DND-41 (cell line): Measurements from ENCODE around the gene MRTFA.
A peak's percentile ranks its signal among the peaks of the same experiment; 100 is the strongest.

Experiments
- ATAC-seq: fragments of 200-7000 bp; cut with Tn5 transposase; 3 replicates; pipeline ENCODE4 v1.9.1; 2021; ENCODE audit warnings: low read depth; ENCODE audit not compliant: insufficient read depth
- DNase-seq: peaks from one replicate; pipeline ENCODE4 v3.0.0-alpha.2; 2020
- H2AFZ ChIP-seq: 2 replicates; pipeline ENCODE4 v1.6.0; 2012; ENCODE audit warnings: low read depth, low read length
- H3K27ac ChIP-seq: 2 replicates; pipeline ENCODE4 v1.5.1; 2012; ENCODE audit warnings: low read length, inconsistent platforms
- H3K27me3 ChIP-seq: fragments of 200-600 bp; sonication (generic); 2 replicates; pipeline ENCODE4 v1.6.0; 2012; ENCODE audit warnings: low read length, mild to moderate bottlenecking, inconsistent platforms; ENCODE audit not compliant: insufficient read depth, poor library complexity
- H3K36me3 ChIP-seq: 2 replicates; pipeline ENCODE4 v1.5.1; 2012; ENCODE audit warnings: low read length, inconsistent platforms; ENCODE audit not compliant: insufficient read depth
- H3K4me1 ChIP-seq: 2 replicates; pipeline ENCODE4 v1.5.1; 2012; ENCODE audit warnings: mild to moderate bottlenecking, low read length; ENCODE audit not compliant: insufficient read depth
- H3K4me2 ChIP-seq: 2 replicates; pipeline ENCODE4 v1.6.0; 2012; ENCODE audit warnings: mild to moderate bottlenecking, moderate library complexity, low read length, inconsistent platforms; ENCODE audit not compliant: insufficient read depth
- H3K4me3 ChIP-seq, 2 experiments: fragments of 200-600 bp in 1 of 2; shearing (Covaris generic) in 1 of 2; 2 replicates each; pipeline ENCODE4 v1.5.1; 2012 to 2016; ENCODE audit warnings: inconsistent platforms in 2 of 2, low read length in 2 of 2, mild to moderate bottlenecking in 2 of 2, low read depth in 1 of 2, moderate library complexity in 1 of 2
- H3K79me2 ChIP-seq: 2 replicates; pipeline ENCODE4 v1.6.0; 2012; ENCODE audit warnings: low read length, inconsistent platforms; ENCODE audit not compliant: insufficient read depth
- H3K9ac ChIP-seq: 2 replicates; pipeline ENCODE4 v1.6.0; 2012; ENCODE audit warnings: low read depth, mild to moderate bottlenecking, inconsistent platforms, low read length, moderate library complexity
- H3K9me3 ChIP-seq: 2 replicates; pipeline ENCODE4 v1.5.1; 2012; ENCODE audit warnings: low read length, moderate library complexity, mild to moderate bottlenecking, inconsistent platforms; ENCODE audit not compliant: insufficient read depth, severe bottlenecking
- H4K20me1 ChIP-seq: 2 replicates; pipeline ENCODE4 v1.6.0; 2012; ENCODE audit warnings: low read length; ENCODE audit not compliant: insufficient read depth
- EZH2 ChIP-seq: IDR thresholded peaks from 3 replicates; pipeline ENCODE4 v1.6.1; 2012; ENCODE audit warnings: borderline replicate concordance, low read depth, mild to moderate bottlenecking, moderate library complexity, low read length, inconsistent platforms; ENCODE audit not compliant: severe bottlenecking
- TF ChIP-seq, protein P1 (sequence below): IDR thresholded peaks from 2 replicates; pipeline ENCODE4 v1.5.1; 2012; ENCODE audit warnings: borderline replicate concordance, low read length, moderate library complexity, mild to moderate bottlenecking; ENCODE audit not compliant: poor library complexity, severe bottlenecking; ENCODE audit errors: extremely low read depth

MRTFA gene

DNA sequence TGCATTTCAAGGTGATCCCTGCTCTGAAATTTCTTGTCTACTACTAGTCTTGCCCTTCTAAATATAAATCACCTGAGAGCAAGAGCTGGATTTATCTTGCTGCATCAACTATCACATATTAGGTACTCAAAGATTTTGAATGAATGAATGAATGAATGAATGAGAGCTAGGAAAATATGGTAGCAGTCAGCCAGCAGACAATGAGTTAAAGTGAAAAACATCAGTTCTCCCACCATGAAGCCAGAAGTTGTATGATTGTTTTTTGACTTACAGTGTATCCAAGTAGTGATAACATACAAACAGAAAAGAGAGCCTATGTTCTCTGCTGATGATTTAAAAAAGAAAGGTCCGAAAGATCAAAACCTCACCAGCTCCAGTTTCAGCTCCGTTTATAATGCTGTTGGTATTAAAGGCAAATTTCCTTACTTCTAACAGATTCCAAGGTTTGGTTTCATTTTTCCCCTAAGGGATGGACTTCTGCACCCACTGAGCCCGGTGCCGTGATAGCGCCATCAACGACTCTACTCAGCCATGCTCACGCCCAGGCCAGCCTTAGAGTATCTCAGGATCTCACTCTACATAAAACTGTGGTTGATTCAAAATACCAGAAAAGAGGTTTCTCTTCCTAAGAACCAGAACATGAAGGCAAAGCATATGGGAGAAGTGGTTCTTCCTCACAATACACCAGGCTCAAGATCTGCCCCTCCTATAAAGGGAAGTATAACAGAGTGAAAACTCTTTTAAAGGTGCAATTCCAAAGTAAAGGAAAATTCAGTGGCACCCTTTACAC is 174.1 kb downstream of the MRTFA start:
- H4K20me1 ChIP-seq = no peaks in the 10 kb centered on the region
- peak overlapping the region; percentile 82 for H3K27ac ChIP-seq
- peak overlapping the region; percentile 74 for H2AFZ ChIP-seq
- H3K36me3 ChIP-seq = peaks cover 16% of the 10 kb centered on the region
- peaks cover 56% of the 10 kb centered on the region for H3K79me2 ChIP-seq
- peak overlapping the region; percentile 50 to 64 for H3K4me3 ChIP-seq
- H3K9ac ChIP-seq = peak overlapping the region; percentile 59
- H3K27me3 ChIP-seq = no peaks in the 10 kb centered on the region
- peaks cover 28% of the 10 kb centered on the region for H3K4me1 ChIP-seq
- TF ChIP-seq, protein P1, sequence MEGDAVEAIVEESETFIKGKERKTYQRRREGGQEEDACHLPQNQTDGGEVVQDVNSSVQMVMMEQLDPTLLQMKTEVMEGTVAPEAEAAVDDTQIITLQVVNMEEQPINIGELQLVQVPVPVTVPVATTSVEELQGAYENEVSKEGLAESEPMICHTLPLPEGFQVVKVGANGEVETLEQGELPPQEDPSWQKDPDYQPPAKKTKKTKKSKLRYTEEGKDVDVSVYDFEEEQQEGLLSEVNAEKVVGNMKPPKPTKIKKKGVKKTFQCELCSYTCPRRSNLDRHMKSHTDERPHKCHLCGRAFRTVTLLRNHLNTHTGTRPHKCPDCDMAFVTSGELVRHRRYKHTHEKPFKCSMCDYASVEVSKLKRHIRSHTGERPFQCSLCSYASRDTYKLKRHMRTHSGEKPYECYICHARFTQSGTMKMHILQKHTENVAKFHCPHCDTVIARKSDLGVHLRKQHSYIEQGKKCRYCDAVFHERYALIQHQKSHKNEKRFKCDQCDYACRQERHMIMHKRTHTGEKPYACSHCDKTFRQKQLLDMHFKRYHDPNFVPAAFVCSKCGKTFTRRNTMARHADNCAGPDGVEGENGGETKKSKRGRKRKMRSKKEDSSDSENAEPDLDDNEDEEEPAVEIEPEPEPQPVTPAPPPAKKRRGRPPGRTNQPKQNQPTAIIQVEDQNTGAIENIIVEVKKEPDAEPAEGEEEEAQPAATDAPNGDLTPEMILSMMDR = no peak
- TF ChIP-seq EZH2 = no peak
- DNase-seq (peak; percentile 37), ATAC-seq (peak; percentile 69)
- H3K4me2 ChIP-seq = peak overlapping the region; percentile 74
- H3K9me3 ChIP-seq = no peaks in the 10 kb centered on the region

DNA sequence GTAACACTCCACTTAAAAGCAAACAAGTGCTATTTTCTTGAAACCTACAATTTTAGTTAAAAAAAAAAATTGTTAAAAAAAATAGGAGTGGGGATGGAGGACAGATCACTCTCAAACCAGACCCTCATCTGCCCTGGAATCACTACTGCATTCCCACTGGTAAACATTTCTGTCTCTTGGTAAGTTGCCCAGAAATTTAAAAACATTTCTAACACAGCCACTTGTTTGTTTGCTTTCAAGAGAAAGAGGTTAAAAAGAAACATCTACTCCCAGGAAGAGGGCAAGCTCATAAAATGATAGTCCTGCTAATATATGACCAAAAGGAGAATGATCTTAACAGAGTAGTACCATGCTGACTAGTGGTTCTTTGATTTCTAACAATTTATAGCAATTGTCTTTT is 182.8 kb downstream of the MRTFA start:
- no peak overlapping the region for H2AFZ ChIP-seq
- no peaks in the 10 kb centered on the region for H3K27me3 ChIP-seq
- H3K27ac ChIP-seq = no peak overlapping the region
- peaks cover 57% of the 10 kb centered on the region for H3K79me2 ChIP-seq
- no peaks in the 10 kb centered on the region for H3K9me3 ChIP-seq
- no peaks in the 10 kb centered on the region for H3K36me3 ChIP-seq
- TF ChIP-seq, protein P1 = no peak
- no peak for TF ChIP-seq EZH2
- peaks cover 9% of the 10 kb centered on the region; the same call in 1 of the 2 replicates for H4K20me1 ChIP-seq
- no peak overlapping the region for H3K4me2 ChIP-seq
- no peaks in the 10 kb centered on the region for H3K4me1 ChIP-seq
- no peak overlapping the region for H3K9ac ChIP-seq
- ATAC-seq (no peak), DNase-seq (no peak)
- no peak overlapping the region for H3K4me3 ChIP-seq

DNA sequence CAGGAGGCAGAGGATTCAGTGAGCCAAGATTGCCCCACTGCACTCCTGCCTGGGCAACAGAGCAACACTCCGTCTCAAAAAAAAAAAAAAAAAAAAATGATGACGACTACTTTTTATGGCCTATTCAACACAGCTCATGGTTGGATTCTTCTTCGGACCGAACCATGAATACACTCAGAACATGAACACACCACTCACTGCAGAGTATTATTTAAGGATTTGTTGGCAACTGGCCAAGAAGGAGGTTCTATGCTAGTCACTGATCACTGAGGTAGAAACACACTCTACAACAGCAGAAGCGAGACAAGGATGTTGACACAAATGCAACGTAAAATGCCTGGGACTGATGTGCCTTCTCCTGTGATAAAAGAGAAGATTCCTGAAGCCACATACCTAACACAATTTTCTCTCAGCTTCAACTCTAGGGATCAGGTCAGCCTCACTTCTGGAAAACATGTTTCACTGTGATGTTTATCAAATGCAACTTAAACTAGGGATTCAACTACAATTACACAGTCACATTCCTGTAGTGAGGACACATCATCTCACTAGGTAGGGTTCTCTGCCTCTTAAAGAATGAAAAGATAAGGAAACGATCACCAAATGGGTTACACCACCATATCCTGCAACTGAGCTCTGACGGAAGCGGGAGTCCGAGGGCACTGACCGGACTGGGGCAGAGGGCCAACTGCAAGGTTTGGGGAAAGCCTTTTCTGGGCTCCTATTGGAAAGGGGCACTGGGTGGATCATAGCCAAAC is 183.6 kb downstream of the MRTFA start:
- peaks cover 55% of the 10 kb centered on the region for H3K79me2 ChIP-seq

More for the DNA sequence above, 183.6 kb downstream of the MRTFA start:
- Histone ChIP-seq H3K4me2 (no peak overlapping the region), H3K9ac (no peak overlapping the region), H3K36me3 (no peaks in the 10 kb centered on the region), H2AFZ (no peak overlapping the region), H3K27me3 (no peaks in the 10 kb centered on the region), H3K4me1 (no peaks in the 10 kb centered on the region), H3K4me3 (no peak overlapping the region), H3K9me3 (no peaks in the 10 kb centered on the region), H3K27ac (no peak overlapping the region), H4K20me1 (peaks cover 10% of the 10 kb centered on the region; the same call in 1 of the 2 replicates)
- TF ChIP-seq, protein P1 = no peak
- TF ChIP-seq EZH2 = no peak
- DNase-seq = no peak
- no peak for ATAC-seq
